ENCODE results near the gene MKI67. TPM values are rescaled to one million over a fixed set of nuclear protein-coding genes. Genes with fewer than 3 reads are reported as not detected.

The MKI67 gene
- total RNA-seq, 1 donor from 2014 or later = 1.2 TPM

DNA sequence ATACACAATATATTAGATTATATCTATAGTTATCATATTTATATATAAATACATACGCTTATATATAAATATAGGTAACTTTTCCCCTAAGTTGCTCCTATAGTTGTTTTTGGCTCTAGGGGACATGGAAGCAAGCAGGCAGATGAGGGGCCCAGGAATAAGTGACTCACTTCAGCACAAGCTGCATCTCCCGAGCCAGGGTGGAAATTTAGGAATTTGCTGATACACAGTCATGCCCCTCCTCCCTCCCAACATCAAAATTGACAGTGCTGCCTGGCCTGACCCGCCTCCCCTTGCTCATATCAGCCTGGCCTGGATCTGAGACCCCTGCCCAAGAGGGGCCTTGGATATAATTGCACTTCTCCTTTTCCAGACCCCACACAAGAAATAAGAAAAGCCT is 33.8 kb downstream of the MKI67 start:
- H3K27ac ChIP-seq (replicated peaks) = no peak overlapping the region
- H3K9me3 ChIP-seq (replicated peaks) = no peaks in the 10 kb centered on the region
- TF ChIP-seq, protein P1, sequence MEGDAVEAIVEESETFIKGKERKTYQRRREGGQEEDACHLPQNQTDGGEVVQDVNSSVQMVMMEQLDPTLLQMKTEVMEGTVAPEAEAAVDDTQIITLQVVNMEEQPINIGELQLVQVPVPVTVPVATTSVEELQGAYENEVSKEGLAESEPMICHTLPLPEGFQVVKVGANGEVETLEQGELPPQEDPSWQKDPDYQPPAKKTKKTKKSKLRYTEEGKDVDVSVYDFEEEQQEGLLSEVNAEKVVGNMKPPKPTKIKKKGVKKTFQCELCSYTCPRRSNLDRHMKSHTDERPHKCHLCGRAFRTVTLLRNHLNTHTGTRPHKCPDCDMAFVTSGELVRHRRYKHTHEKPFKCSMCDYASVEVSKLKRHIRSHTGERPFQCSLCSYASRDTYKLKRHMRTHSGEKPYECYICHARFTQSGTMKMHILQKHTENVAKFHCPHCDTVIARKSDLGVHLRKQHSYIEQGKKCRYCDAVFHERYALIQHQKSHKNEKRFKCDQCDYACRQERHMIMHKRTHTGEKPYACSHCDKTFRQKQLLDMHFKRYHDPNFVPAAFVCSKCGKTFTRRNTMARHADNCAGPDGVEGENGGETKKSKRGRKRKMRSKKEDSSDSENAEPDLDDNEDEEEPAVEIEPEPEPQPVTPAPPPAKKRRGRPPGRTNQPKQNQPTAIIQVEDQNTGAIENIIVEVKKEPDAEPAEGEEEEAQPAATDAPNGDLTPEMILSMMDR (IDR thresholded peaks at IDR 0.05; ENCODE audit: borderline replicate concordance) = no peak
- H3K4me1 ChIP-seq = no peaks in the 10 kb centered on the region
- peaks cover 58% of the 10 kb centered on the region for H3K27me3 ChIP-seq (ENCODE audit: low read depth)
- DNase-seq = no peak
- no peak overlapping the region for H3K4me3 ChIP-seq
- no peaks in the 10 kb centered on the region for H3K36me3 ChIP-seq
- intact Hi-C loops (cut with micrococcal nuclease) = no loop called here

DNA sequence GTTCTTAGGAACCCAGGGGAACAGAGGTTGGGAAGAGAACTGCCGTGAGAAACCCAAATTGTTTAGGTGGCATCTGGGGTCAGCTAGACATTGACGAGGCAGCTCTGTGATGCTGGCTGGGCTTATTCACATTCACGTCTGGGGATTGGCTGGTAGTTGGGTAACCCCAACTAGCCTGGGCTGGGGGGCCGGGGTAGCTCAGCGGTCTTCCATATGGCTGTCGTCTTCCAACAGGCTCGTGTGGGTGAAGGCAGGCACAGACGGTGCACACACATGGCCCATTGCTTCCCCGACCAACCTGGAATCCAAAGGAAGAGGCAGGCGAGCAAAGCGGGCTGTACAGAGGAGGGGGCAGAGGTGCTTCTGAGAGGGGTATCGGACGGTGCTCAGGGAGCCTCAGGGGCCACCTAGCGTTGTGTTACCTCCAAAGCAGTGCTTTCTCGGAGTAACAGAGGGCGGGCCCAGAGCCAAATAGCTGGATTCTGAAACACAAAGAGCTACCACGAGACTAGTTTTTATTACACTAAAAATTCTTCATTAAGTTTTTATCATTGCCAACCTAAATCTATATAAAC is 34.5 kb downstream of the MKI67 start:
- TF ChIP-seq, protein P1 (IDR thresholded peaks at IDR 0.05; ENCODE audit: borderline replicate concordance) = no peak
- H3K4me1 ChIP-seq = no peaks in the 10 kb centered on the region

GRCh38 chr10:128087884-128088709 is 38.1 kb downstream of the MKI67 start:
- intact Hi-C loops (cut with micrococcal nuclease) = no loop called here
- peaks cover 43% of the 10 kb centered on the region for H3K27me3 ChIP-seq (ENCODE audit: low read depth)
- no peaks in the 10 kb centered on the region for H3K9me3 ChIP-seq (replicated peaks)
- TF ChIP-seq, protein P1 (IDR thresholded peaks at IDR 0.05; ENCODE audit: borderline replicate concordance) = no peak
- H3K4me1 ChIP-seq = no peaks in the 10 kb centered on the region
- H3K4me3 ChIP-seq = no peak overlapping the region
- DNase-seq = no peak
- peaks cover 20% of the 10 kb centered on the region for H3K36me3 ChIP-seq
- no peak overlapping the region for H3K27ac ChIP-seq (replicated peaks)

More for the DNA sequence above, 34.5 kb downstream of the MKI67 start:
- Histone ChIP-seq H3K36me3 (no peaks in the 10 kb centered on the region), H3K9me3 (replicated peaks) (no peaks in the 10 kb centered on the region), H3K27ac (replicated peaks) (no peak overlapping the region), H3K4me3 (no peak overlapping the region), H3K27me3 (ENCODE audit: low read depth) (peaks cover 50% of the 10 kb centered on the region)
- no peak for DNase-seq
- intact Hi-C loops (cut with micrococcal nuclease) = no loop called here

GRCh38 chr10:128087146-128087883 is 38.9 kb downstream of the MKI67 start:
- H3K27me3 ChIP-seq (ENCODE audit: low read depth) = peaks cover 37% of the 10 kb centered on the region
- H3K4me1 ChIP-seq = no peaks in the 10 kb centered on the region
- peaks cover 21% of the 10 kb centered on the region for H3K36me3 ChIP-seq
- no peak for DNase-seq
- intact Hi-C loops (cut with micrococcal nuclease) = no loop called here
- no peak overlapping the region for H3K27ac ChIP-seq (replicated peaks)
- no peaks in the 10 kb centered on the region for H3K9me3 ChIP-seq (replicated peaks)
- TF ChIP-seq, protein P1 (IDR thresholded peaks at IDR 0.05; ENCODE audit: borderline replicate concordance) = no peak
- H3K4me3 ChIP-seq = no peak overlapping the region

GRCh38 chr10:128086003-128086863 is 40.0 kb downstream of the MKI67 start:
- H3K36me3 ChIP-seq = peaks cover 27% of the 10 kb centered on the region
- H3K4me1 ChIP-seq = no peaks in the 10 kb centered on the region
- no peaks in the 10 kb centered on the region for H3K9me3 ChIP-seq (replicated peaks)
- no peak overlapping the region for H3K4me3 ChIP-seq
- intact Hi-C loops (cut with micrococcal nuclease) = no loop called here
- H3K27me3 ChIP-seq (ENCODE audit: low read depth) = peaks cover 29% of the 10 kb centered on the region
- TF ChIP-seq, protein P1 (IDR thresholded peaks at IDR 0.05; ENCODE audit: borderline replicate concordance) = no peak
- no peak overlapping the region for H3K27ac ChIP-seq (replicated peaks)
- no peak for DNase-seq

All from left ventricle myocardium inferior (tissue), 1 donor.